Tibial nerve (tissue), 4 donors: Measurements from ENCODE around the gene LYPD4. TPM values are rescaled to one million over a fixed set of nuclear protein-coding genes. Genes with fewer than 3 reads are reported as not detected.

Source experiments
- DNase-seq, 2 donors: peaks; one replicate each; pipeline ENCODE4 v3.0.0-alpha.2; 2019; ENCODE audit warnings: low spot score in 2 of 2
- H3K27ac ChIP-seq, 4 donors: fragments of 200-600 bp; sonication (generic) in 3 of 4; one replicate each; pipeline ENCODE4 v1.5.1; 2017 to 2019; ENCODE audit warnings: mild to moderate bottlenecking in 1 of 4
- H3K27me3 ChIP-seq, 2 donors: fragments of 200-600 bp; sonication (generic) in 1 of 2; one replicate each; pipeline versions ENCODE4 v1.5.1 to v1.6.0; 2017 to 2019
- H3K36me3 ChIP-seq, 3 donors: fragments of 200-600 bp; sonication (generic); one replicate each; pipeline ENCODE4 v1.5.1; 2018 to 2019
- H3K4me1 ChIP-seq, 4 donors: fragments of 200-600 bp; sonication (generic) in 3 of 4; one replicate each; pipeline ENCODE4 v1.5.1; 2017 to 2019
- H3K4me3 ChIP-seq, 4 donors: fragments of 200-600 bp; sonication (generic) in 3 of 4; one replicate each; pipeline ENCODE4 v1.5.1; 2017 to 2019; ENCODE audit warnings: mild to moderate bottlenecking in 1 of 4, moderate library complexity in 1 of 4
- H3K9me3 ChIP-seq, 4 donors: fragments of 200-600 bp; sonication (generic) in 3 of 4; one replicate each; pipeline ENCODE4 v1.5.1; 2017 to 2019
- CTCF ChIP-seq, 5 experiments: fragments of 200-600 bp in 3 of 5; fragments of 450-650 bp in 2 of 5; sonication (generic) in 3 of 5; IDR thresholded peaks; one replicate each; pipeline ENCODE4 v1.5.1; 2016 to 2019; ENCODE audit warnings: antibody characterized with exemption in 5 of 5, mild to moderate bottlenecking in 3 of 5, moderate library complexity in 2 of 5
- EP300 ChIP-seq, 2 donors: sonication (generic); formaldehyde crosslinking; IDR thresholded peaks; one replicate each; pipeline ENCODE4 v1.6.1; 2017; ENCODE audit warnings: antibody characterized with exemption in 2 of 2, mild to moderate bottlenecking in 1 of 2
- POLR2A ChIP-seq, 2 donors: fragments of 450-650 bp; IDR thresholded peaks; one replicate each; pipeline ENCODE4 v1.6.1; 2017; ENCODE audit warnings: antibody characterized with exemption in 2 of 2, mild to moderate bottlenecking in 2 of 2, moderate library complexity in 2 of 2
- WGBS, 2 donors: methylation state at CpG; one replicate each; pipeline ENCODE4 v1.1.5; 2018; 5-methylcytosine and 5-hydroxymethylcytosine counted together
- total RNA-seq, 4 donors: library from RNA; depleted of rRNA; stranded (reverse); fragments of >200 nt; gene quantifications; one replicate each; pipeline ENCODE4 v1.1.0, GENCODE V29; 2016

LYPD4 gene
- total RNA-seq, 4 donors from 2014 or later, result not detected

DNA sequence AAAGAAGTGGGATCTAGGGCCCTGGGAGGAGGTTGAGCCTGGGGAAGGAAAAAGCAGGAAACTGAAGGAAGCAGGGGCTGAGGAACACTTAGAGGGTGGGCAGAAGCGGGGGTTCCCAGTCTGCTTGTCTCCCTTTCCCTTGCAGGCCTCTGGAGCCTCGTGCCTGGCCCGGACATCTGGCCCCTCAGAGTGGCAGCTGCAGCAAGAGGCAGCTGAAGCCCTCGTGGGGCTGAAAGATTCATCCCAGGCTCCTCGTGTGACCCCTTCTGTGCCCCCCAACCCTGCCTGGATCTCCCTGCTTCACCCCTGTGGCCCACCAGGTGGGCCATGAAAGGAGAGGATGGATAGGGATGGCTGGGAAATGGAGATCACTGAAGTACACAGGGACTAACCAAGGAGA is 5.9 kb upstream of the LYPD4 start:
- H3K36me3 ChIP-seq, result no peaks in the 10 kb centered on the region
- no peak for TF ChIP-seq POLR2A (IDR thresholded peaks at IDR 0.05)
- no peak for TF ChIP-seq EP300 (IDR thresholded peaks at IDR 0.05)
- TF ChIP-seq CTCF (IDR thresholded peaks at IDR 0.05), result no peak
- no peak overlapping the region for H3K27ac ChIP-seq
- H3K4me3 ChIP-seq, result no peak overlapping the region
- H3K27me3 ChIP-seq, result peaks cover 0 to 41% of the 10 kb centered on the region in 2 donors
- no peak for DNase-seq
- H3K9me3 ChIP-seq, result no peaks in the 10 kb centered on the region
- 63 to 79% methylated on average over 5 of the region's 5 CpGs for WGBS, 2 donors
- H3K4me1 ChIP-seq, result no peaks in the 10 kb centered on the region

GRCh38 chr19:41849067-41849466 is 4.6 kb upstream of the LYPD4 start:
- H3K27me3 ChIP-seq, result peaks cover 0 to 28% of the 10 kb centered on the region in 2 donors
- no peaks in the 10 kb centered on the region for H3K4me1 ChIP-seq

DNA sequence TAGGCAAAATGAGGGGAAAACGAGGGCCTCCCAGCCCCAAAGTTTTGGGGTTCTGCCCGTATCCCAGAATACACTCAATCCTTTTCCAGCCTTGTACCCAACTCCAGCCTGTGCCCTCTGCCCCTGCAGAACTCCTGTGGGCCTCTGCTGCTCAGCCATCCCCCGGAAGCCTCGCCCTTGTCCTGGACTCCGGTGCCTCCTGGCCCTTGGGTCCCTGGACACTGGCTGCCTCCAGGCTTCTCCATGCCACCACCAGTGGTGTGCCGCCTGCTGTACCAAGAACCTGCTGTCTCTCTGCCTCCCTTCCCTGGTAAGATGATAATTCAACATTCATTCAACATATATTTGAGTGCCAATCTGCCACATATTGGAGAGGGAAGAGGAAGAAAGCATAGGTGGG is 4.2 kb upstream of the LYPD4 start:
- no peak for DNase-seq
- WGBS, 2 donors, result 78 to 85% methylated on average over 6 of the region's 6 CpGs
- peaks cover 0 to 24% of the 10 kb centered on the region in 2 donors for H3K27me3 ChIP-seq

More at GRCh38 chr19:41849067-41849466, 4.6 kb upstream of the LYPD4 start:
- no peak for DNase-seq
- 73 to 77% methylated on average over 2 of the region's 2 CpGs for WGBS, 2 donors
- H3K4me3 ChIP-seq, result no peak overlapping the region
- no peaks in the 10 kb centered on the region for H3K36me3 ChIP-seq
- no peaks in the 10 kb centered on the region for H3K9me3 ChIP-seq
- no peak overlapping the region for H3K27ac ChIP-seq
- no peak for TF ChIP-seq CTCF (IDR thresholded peaks at IDR 0.05)
- no peak for TF ChIP-seq EP300 (IDR thresholded peaks at IDR 0.05)
- TF ChIP-seq POLR2A (IDR thresholded peaks at IDR 0.05), result no peak

DNA sequence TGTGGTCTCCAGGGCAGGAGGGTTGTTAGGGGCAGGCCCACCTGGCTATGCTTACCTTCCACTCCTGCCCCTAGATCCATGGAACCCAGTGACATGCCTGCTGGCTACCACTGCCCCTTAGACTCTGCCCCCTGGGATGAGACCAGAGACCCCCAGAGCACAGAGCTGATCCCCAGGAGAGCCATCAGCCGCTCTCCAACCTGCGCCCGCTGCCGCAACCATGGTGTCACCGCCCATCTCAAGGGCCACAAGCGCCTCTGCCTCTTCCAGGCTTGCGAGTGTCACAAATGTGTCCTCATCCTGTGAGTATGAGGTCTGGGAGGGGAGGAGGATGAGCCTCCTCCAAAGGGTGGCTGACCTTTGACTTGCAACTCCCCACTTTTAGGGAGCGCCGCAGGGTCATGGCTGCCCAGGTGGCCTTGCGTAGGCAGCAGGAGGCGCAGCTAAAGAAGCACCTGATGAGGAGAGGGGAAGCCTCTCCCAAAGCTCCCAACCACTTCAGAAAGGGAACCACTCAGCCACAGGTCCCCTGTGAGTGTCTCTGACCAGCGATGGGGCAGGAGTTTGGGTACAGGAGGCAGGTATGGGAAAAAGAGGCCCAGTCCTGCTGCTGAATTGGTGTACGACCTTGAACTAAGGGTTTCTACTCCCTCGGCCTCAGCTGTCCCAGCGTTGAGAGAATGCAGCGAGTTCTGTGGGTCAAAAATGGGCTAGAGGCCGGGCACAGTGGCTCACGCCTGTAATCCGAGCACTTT is 3.0 kb upstream of the LYPD4 start:
- Histone ChIP-seq H3K27me3 (peaks cover 0 to 23% of the 10 kb centered on the region in 2 donors), H3K4me1 (no peaks in the 10 kb centered on the region), H3K36me3 (no peaks in the 10 kb centered on the region), H3K27ac (no peak overlapping the region), H3K4me3 (no peak overlapping the region), H3K9me3 (no peaks in the 10 kb centered on the region)
- WGBS, 2 donors, result 84 to 90% methylated on average over 15 to 19 of the region's 19 CpGs
- no peak for TF ChIP-seq CTCF (IDR thresholded peaks at IDR 0.05)
- TF ChIP-seq POLR2A (IDR thresholded peaks at IDR 0.05), result no peak
- TF ChIP-seq EP300 (IDR thresholded peaks at IDR 0.05), result no peak
- DNase-seq, result no peak

More for the DNA sequence above, 4.2 kb upstream of the LYPD4 start:
- no peaks in the 10 kb centered on the region for H3K4me1 ChIP-seq
- TF ChIP-seq CTCF (IDR thresholded peaks at IDR 0.05) (no peak), POLR2A (IDR thresholded peaks at IDR 0.05) (no peak), EP300 (IDR thresholded peaks at IDR 0.05) (no peak)
- H3K9me3 ChIP-seq, result no peaks in the 10 kb centered on the region
- H3K4me3 ChIP-seq, result no peak overlapping the region
- no peak overlapping the region for H3K27ac ChIP-seq
- no peaks in the 10 kb centered on the region for H3K36me3 ChIP-seq

GRCh38 chr19:41845051-41845590 is 638 bp upstream of the LYPD4 start:
- whole genome bisulfite sequencing, 2 donors, result 89% methylated on average over 23 of the region's 23 CpGs
- Histone ChIP-seq H3K4me3 (no peak overlapping the region), H3K4me1 (no peaks in the 10 kb centered on the region), H3K27ac (no peak overlapping the region), H3K36me3 (no peaks in the 10 kb centered on the region), H3K9me3 (no peaks in the 10 kb centered on the region), H3K27me3 (peaks cover 0 to 11% of the 10 kb centered on the region in 2 donors)
- DNase-seq, result no peak
- no peak for TF ChIP-seq CTCF (IDR thresholded peaks at IDR 0.05)
- no peak for TF ChIP-seq EP300 (IDR thresholded peaks at IDR 0.05)
